ENCODE data around the gene ASPRV1.

DNA sequence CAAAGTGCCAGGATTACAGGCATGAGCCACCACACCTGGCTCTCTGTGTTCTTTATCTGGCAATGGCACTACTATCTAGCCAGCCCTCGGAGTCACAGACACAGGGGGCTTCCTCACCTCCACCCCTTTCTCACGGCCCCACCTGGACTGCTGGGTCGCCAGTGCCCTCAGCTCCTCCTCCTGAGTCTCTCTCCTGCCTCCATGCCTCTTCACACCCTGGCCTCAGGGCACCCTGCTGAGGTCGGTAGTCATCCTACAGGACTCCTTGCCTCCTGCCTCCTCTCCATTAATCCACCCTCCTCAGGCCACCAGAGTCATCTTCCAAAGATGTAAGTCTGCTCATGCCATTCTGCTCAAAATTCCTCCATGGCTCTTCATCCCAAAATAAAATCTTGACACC lies 8.6 kb upstream of the ASPRV1 start:
- TF ChIP-seq EZH2 (IDR thresholded peaks at IDR 0.05; ENCODE audit: borderline replicate concordance) (no peak), CTCF (IDR thresholded peaks at IDR 0.05; ENCODE audit: poor library complexity) (no peak)
